HEK293T (cell line): ENCODE results near the gene CD52.

Experiments used
- ELF4 ChIP-seq: fragments of 450-650 bp; IDR thresholded peaks from 2 replicates; pipeline ENCODE4 v1.6.1; 2017; ENCODE audit warnings: antibody characterized with exemption
- FOXA1 ChIP-seq: fragments of 450-650 bp; IDR thresholded peaks from 2 replicates; pipeline ENCODE4 v1.6.1; 2016; ENCODE audit warnings: mild to moderate bottlenecking
- FOXK2 ChIP-seq: fragments of 450-650 bp; IDR thresholded peaks from 2 replicates; pipeline ENCODE4 v1.6.1; 2016; ENCODE audit warnings: mild to moderate bottlenecking
- FOXM1 ChIP-seq: fragments of 450-650 bp; IDR thresholded peaks from 2 replicates; pipeline ENCODE4 v1.6.1; 2017; ENCODE audit warnings: mild to moderate bottlenecking, borderline replicate concordance
- NFRKB ChIP-seq: fragments of 450-650 bp; IDR thresholded peaks from 2 replicates; pipeline ENCODE4 v1.6.1; 2016; ENCODE audit warnings: mild to moderate bottlenecking, moderate library complexity
- SP1 ChIP-seq: fragments of 450-650 bp; IDR thresholded peaks from 2 replicates; pipeline ENCODE4 v1.6.1; 2017
- ZNF384 ChIP-seq: fragments of 450-650 bp; IDR thresholded peaks from 2 replicates; pipeline ENCODE4 v1.6.1; 2016

DNA sequence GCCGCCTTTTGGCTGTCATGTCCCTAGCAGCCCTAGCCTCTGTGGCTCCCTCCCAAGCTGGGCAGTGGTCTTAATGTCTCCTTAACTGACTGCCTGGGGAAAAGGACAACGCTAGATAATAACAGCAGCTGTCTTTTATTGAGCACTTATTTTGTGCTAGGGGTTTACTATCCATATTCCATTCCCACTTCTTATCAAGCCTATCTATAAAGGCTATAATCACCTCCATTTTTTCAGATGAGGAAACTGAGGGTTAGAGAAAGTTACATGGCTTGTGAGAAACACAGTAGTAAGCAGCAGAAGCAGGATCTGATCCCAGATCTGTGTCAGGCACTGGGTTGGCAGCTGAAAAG, 31.7 kb upstream of the CD52 start:
- TF ChIP-seq FOXK2 = no peak
- no peak for TF ChIP-seq NFRKB
- no peak for TF ChIP-seq ZNF384
- TF ChIP-seq FOXM1 = no peak
- no peak for TF ChIP-seq ELF4
- no peak for TF ChIP-seq SP1
- TF ChIP-seq FOXA1 = no peak
